HCT116 (cell line): ENCODE data around the gene SOCS3. TPM values are rescaled to one million over a fixed set of nuclear protein-coding genes. Genes with fewer than 3 reads are reported as not detected.

ENCODE experiments used
- ATAC-seq: fragments of 200-7000 bp; cut with Tn5 transposase; 2 replicates; pipeline ENCODE4 v1.9.1; 2020; ENCODE audit warnings: mild to moderate bottlenecking, moderate library complexity
- BruUV-seq: library from RNA; stranded (reverse); fragments of 400-500 nt; replicated peaks from 2 replicates; lab custom pipeline; 2021; lab: Mats Ljungman, UMichigan
- CTCF ChIA-PET: fragments of 300-600 bp; sonication (Branson Sonifier 250); formaldehyde crosslinking; loops from one replicate; lab custom pipeline; 2021; ENCODE audit warnings: antibody characterized with exemption; lab: Charles Lee
- POLR2A ChIA-PET: fragments of 300-600, 350-600 bp; sonication (Branson Sonifier 250); formaldehyde crosslinking; loops from one replicate; lab custom pipeline; 2021; ENCODE audit warnings: antibody characterized with exemption; lab: Charles Lee
- RAD21 ChIA-PET, 2 experiments: fragments of 300-600 bp; sonication (Branson Sonifier 250); formaldehyde crosslinking; loops; one replicate each; lab custom pipeline; 2023; ENCODE audit warnings: low total read pairs in 2 of 2; ENCODE audit not compliant: uncharacterized antibody in 2 of 2, unreplicated experiment in 2 of 2, low non-redundant PET in 1 of 2; lab: Charles Lee
- DNase-seq: peaks from one replicate; pipeline ENCODE4 v3.0.0-alpha.2; 2010; ENCODE audit warnings: low read depth, low spot score
- H2AFZ ChIP-seq: fragments of 200-600 bp; shearing (Covaris generic), sonication (generic); 2 replicates; pipeline ENCODE4 v1.6.1; 2017; ENCODE audit warnings: low read depth, mixed run types, mixed read lengths, antibody characterized with exemption, low read length; ENCODE audit not compliant: poor library complexity, severe bottlenecking
- H3K27ac ChIP-seq: 2 replicates; pipeline ENCODE4 v1.5.1; 2012; ENCODE audit warnings: low read depth, low read length
- H3K27me3 ChIP-seq: fragments of 200-600 bp; sonication (generic); 2 replicates; pipeline ENCODE4 v1.6.1; 2016; ENCODE audit warnings: mixed run types, low read length, mixed read lengths; ENCODE audit not compliant: insufficient read depth
- H3K36me3 ChIP-seq, 2 experiments: fragments of 200-500 bp in 1 of 2; fragments of 200-600 bp in 1 of 2; sonication (Bioruptor generic) in 1 of 2; sonication (generic) in 1 of 2; 2 replicates each; pipeline versions ENCODE4 v1.5.1 to v1.6.1; 2014 to 2016; ENCODE audit warnings: low read length in 2 of 2, inconsistent platforms in 1 of 2, mixed read lengths in 1 of 2, mixed run types in 1 of 2; ENCODE audit not compliant: insufficient read depth in 2 of 2, control insufficient read depth in 1 of 2
- H3K4me1 ChIP-seq, 2 experiments: fragments of 200-600 bp in 1 of 2; sonication (generic) in 1 of 2; 2 replicates each; pipeline versions ENCODE4 v1.5.1 to v1.6.1; 2012 to 2017; ENCODE audit warnings: low read length in 2 of 2, inconsistent platforms in 1 of 2, mild to moderate bottlenecking in 1 of 2, mixed read lengths in 1 of 2, mixed run types in 1 of 2, moderate library complexity in 1 of 2; ENCODE audit not compliant: insufficient read depth in 2 of 2, control insufficient read depth in 1 of 2
- H3K4me2 ChIP-seq: fragments of 200-600 bp; sonication (generic); 2 replicates; pipeline ENCODE4 v1.6.1; 2017; ENCODE audit warnings: mixed run types, low read length, mixed read lengths
- H3K4me3 ChIP-seq, 2 experiments: fragments of 200-600 bp in 1 of 2; sonication (generic) in 1 of 2; replicated peaks in 1 of 2; 2 replicates each; pipeline ENCODE4 v1.5.1; 2011 to 2016; ENCODE audit warnings: low read length in 2 of 2, control low read depth in 1 of 2, low read depth in 1 of 2, mild to moderate bottlenecking in 1 of 2, mixed read lengths in 1 of 2, mixed run types in 1 of 2
- H3K79me2 ChIP-seq: fragments of 200-600 bp; sonication (generic); 2 replicates; pipeline ENCODE4 v1.6.1; 2017; ENCODE audit warnings: mild to moderate bottlenecking, mixed run types, low read length, moderate library complexity, mixed read lengths; ENCODE audit not compliant: insufficient read depth
- H3K9ac ChIP-seq: fragments of 200-600 bp; sonication (generic); 2 replicates; pipeline ENCODE4 v1.6.1; 2016; ENCODE audit warnings: low read length, mixed read lengths
- H3K9me2 ChIP-seq: fragments of 200-600 bp; sonication (generic), shearing (Covaris generic); 2 replicates; pipeline ENCODE4 v1.6.1; 2017; ENCODE audit warnings: mixed run types, mild to moderate bottlenecking, moderate library complexity; ENCODE audit not compliant: insufficient read depth
- H3K9me3 ChIP-seq, 2 experiments: fragments of 200-500 bp in 1 of 2; fragments of 200-600 bp in 1 of 2; sonication (Bioruptor generic) in 1 of 2; sonication (generic) in 1 of 2; 2 replicates each; pipeline ENCODE4 v1.6.1; 2014 to 2017; ENCODE audit warnings: low read length in 2 of 2, mixed read lengths in 2 of 2, inconsistent platforms in 1 of 2, low read depth in 1 of 2, mild to moderate bottlenecking in 1 of 2, mixed run types in 1 of 2, moderate library complexity in 1 of 2; ENCODE audit not compliant: control insufficient read depth in 1 of 2, insufficient read depth in 1 of 2
- H4K20me1 ChIP-seq: fragments of 200-600 bp; sonication (generic), shearing (Covaris generic); 2 replicates; pipeline ENCODE4 v1.6.1; 2017; ENCODE audit warnings: mixed run types, mild to moderate bottlenecking, moderate library complexity; ENCODE audit not compliant: insufficient read depth
- CBX3 ChIP-seq: IDR thresholded peaks from 2 replicates; pipeline ENCODE4 v1.6.1; 2012; ENCODE audit warnings: low read depth
- CEBPB ChIP-seq: IDR thresholded peaks from 2 replicates; pipeline ENCODE4 v1.6.1; 2012; ENCODE audit warnings: low read depth
- EZH2 ChIP-seq: fragments of 200-600 bp; sonication (generic); IDR thresholded peaks from 2 replicates; pipeline ENCODE4 v1.6.1; 2017; ENCODE audit warnings: antibody characterized with exemption, mixed run types
- EZH2phosphoT487 ChIP-seq: fragments of 200-600 bp; IDR thresholded peaks from 2 replicates; pipeline ENCODE4 v1.6.1; 2018; ENCODE audit warnings: antibody characterized with exemption, borderline replicate concordance
- JUND ChIP-seq: IDR thresholded peaks from 2 replicates; pipeline ENCODE4 v1.6.1; 2012
- MAX ChIP-seq: IDR thresholded peaks from 2 replicates; pipeline ENCODE4 v1.6.1; 2012
- POLR2A ChIP-seq: IDR thresholded peaks from 2 replicates; pipeline ENCODE4 v1.7.0; 2011; ENCODE audit warnings: borderline replicate concordance; ENCODE audit not compliant: insufficient read depth, insufficient read length; ENCODE audit errors: extremely low read depth
- POLR2AphosphoS5 ChIP-seq: IDR thresholded peaks from 2 replicates; pipeline ENCODE4 v1.6.1; 2011; ENCODE audit warnings: mild to moderate bottlenecking, low read depth, low read length, moderate library complexity
- RAD21 ChIP-seq: IDR thresholded peaks from 2 replicates; pipeline ENCODE4 v1.6.1; 2012; ENCODE audit warnings: low read depth, mild to moderate bottlenecking
- REST ChIP-seq: IDR thresholded peaks from 2 replicates; pipeline ENCODE4 v1.6.1; 2012; ENCODE audit warnings: low read depth
- SP1 ChIP-seq: IDR thresholded peaks from 2 replicates; pipeline ENCODE4 v1.6.1; 2012; ENCODE audit warnings: low read depth
- SRF ChIP-seq: IDR thresholded peaks from 2 replicates; pipeline ENCODE4 v1.6.1; 2012; ENCODE audit warnings: low read depth
- YY1 ChIP-seq: IDR thresholded peaks from 2 replicates; pipeline ENCODE4 v1.6.1; 2011; ENCODE audit warnings: low read length, low read depth, moderate library complexity, mild to moderate bottlenecking; ENCODE audit not compliant: insufficient replicate concordance; ENCODE audit errors: extremely low read depth
- ZFX ChIP-seq: fragments of 450-650 bp; IDR thresholded peaks from 2 replicates; pipeline ENCODE4 v1.6.1; 2017
- ZNF274 ChIP-seq: fragments of 200-500 bp; sonication (Bioruptor generic); IDR thresholded peaks from 2 replicates; pipeline ENCODE4 v1.6.1; 2014; ENCODE audit warnings: mild to moderate bottlenecking, low read depth, low read length, inconsistent platforms
- intact Hi-C: fragments of 100-400 bp; cut with micrococcal nuclease; formaldehyde crosslinking; loops from 2 replicates; pipeline ENCODE4 v1.10.0; 2022
- total RNA-seq: library from RNA; stranded (reverse); gene quantifications from one replicate; pipeline ENCODE4 v1.2.1, GENCODE V29; 2021; ENCODE audit not compliant: unreplicated experiment
- TF ChIP-seq, protein P1 (sequence below): IDR thresholded peaks from 2 replicates; pipeline ENCODE4 v1.6.1; 2012

The SOCS3 gene
- total RNA-seq, 1 experiment from 2014 or later: 26.7 TPM

DNA sequence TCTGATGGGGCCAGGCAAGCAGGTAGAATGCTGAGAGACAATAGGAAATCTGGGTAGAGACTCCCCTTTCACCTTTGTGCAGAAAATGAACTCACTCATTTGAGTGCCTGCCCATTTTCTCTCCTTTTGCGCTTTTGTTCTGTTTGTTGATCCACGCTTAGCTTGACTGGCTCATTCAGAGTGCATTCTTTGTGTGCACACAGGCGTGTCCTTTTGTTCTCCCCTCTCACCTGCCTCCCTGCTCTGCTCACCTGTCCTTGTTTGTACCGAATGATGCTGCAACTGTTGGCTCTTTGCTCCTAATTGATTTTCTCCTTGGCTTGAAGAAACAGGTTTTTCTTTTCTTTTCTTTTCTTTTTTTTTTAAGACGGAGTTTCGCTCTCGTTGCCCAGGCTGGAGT, 34.3 kb upstream of the SOCS3 start:
- H3K9me3 ChIP-seq: no peaks in the 10 kb centered on the region
- ATAC-seq (no peak), DNase-seq (no peak)
- ChIA-PET RAD21 (interaction anchor here in 1 of 2 experiments (0.7 kb wide), 1 partner anchor 82 kb away, joined by 11 read pairs; no protein-coding TSS in a partner anchor), CTCF (no interaction called here), POLR2A (interaction anchor here (0.7 kb wide), 2 partner anchors 14 to 189 kb away, joined by 3 to 4 read pairs; no protein-coding TSS in a partner anchor)
- H3K9ac ChIP-seq: no peak overlapping the region
- H3K9me2 ChIP-seq: no peaks in the 10 kb centered on the region
- intact Hi-C loops: no loop called here
- no peak overlapping the region for H2AFZ ChIP-seq
- H4K20me1 ChIP-seq: peaks cover 3% of the 10 kb centered on the region; the same call in 1 of the 2 replicates
- no peaks in the 10 kb centered on the region for H3K27me3 ChIP-seq
- peaks cover 82% of the 10 kb centered on the region for H3K79me2 ChIP-seq
- no peak overlapping the region for H3K27ac ChIP-seq
- no peak for TF ChIP-seq CEBPB
- TF ChIP-seq SP1: no peak
- TF ChIP-seq YY1: no peak
- TF ChIP-seq JUND: no peak
- TF ChIP-seq ZFX: no peak
- TF ChIP-seq CBX3: no peak
- TF ChIP-seq POLR2AphosphoS5: no peak
- TF ChIP-seq MAX: no peak
- TF ChIP-seq, protein P1, sequence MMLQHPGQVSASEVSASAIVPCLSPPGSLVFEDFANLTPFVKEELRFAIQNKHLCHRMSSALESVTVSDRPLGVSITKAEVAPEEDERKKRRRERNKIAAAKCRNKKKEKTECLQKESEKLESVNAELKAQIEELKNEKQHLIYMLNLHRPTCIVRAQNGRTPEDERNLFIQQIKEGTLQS: no peak
- no peak for TF ChIP-seq EZH2phosphoT487
- TF ChIP-seq ZNF274: no peak
- TF ChIP-seq POLR2A: no peak
- no peak for TF ChIP-seq EZH2
- TF ChIP-seq SRF: no peak
- TF ChIP-seq RAD21: no peak
- no peak for TF ChIP-seq REST
- TF ChIP-seq, all 23 proteins: peak for 0
- no peak overlapping the region for H3K4me3 ChIP-seq
- no peak overlapping the region for H3K4me2 ChIP-seq
- H3K36me3 ChIP-seq: peaks cover 22 to 47% of the 10 kb centered on the region in 2 experiments; a peak in 2 of 4 replicates
- H3K4me1 ChIP-seq: peaks cover 13 to 28% of the 10 kb centered on the region in 2 experiments
- BruUV-seq: no TSS peak
